Lung microvascular endothelial cell (primary cell): ENCODE measurements around the gene MITF. TPM values are rescaled to one million over a fixed set of nuclear protein-coding genes. Genes with fewer than 3 reads are reported as not detected.
"Not testable (repeated sequence)": the region's sequence is repeated elsewhere in the genome, so short reads cannot be mapped to it uniquely, and the experiment has no call there.

Source experiments
- DNase-seq, 2 donors: peaks; one replicate each; pipeline versions ENCODE4 v3.0.0 to v3.0.0-alpha.2; 2010; ENCODE audit warnings: low read depth in 2 of 2
- total RNA-seq: library from RNA; depleted of rRNA; stranded (reverse); fragments of >200 nt; gene quantifications from 2 replicates; pipeline ENCODE4 v1.2.1, GENCODE V29; 2014

Gene MITF
- total RNA-seq, 1 donor from 2014 or later, result 4.4 TPM

DNA sequence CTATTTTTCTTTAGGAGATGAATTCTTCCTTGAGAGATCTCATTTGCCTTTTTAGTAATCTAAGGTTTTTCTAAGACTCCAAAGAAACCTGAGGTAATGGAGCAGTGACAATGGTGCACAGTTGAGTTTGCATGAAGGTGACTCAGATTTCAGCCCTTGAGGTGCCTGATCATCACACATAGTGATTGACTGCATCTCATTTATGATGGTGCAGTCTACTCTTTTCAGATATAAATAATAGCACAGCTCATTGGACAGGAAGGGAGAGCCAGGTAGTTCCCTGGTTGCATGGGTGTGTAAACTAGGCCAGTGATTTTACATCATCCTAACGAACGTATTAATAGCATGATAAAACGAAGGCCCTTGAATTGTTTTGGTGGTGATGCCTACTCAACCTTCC, 174.2 kb downstream of the MITF start:
- no peak for DNase-seq

DNA sequence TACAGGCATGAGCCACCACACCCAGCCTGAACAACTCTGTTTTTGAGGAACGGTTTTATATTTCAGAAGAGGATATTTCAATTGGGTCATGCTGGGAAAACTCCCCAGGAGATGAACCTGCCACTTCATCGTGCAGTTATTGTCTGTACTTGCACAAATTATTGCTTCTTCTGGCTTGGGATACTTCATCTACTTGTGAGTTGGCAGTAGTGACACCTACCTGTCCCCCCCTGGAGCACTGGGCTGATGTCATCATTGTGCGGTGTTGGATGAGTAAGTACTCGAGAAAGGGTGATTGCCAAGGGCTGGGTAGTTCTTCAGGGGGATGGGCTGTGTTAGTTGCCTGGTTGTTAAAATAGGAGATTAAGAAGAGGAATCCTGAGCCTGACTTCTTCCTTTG, 175.1 kb downstream of the MITF start:
- DNase-seq, result no peak

DNA sequence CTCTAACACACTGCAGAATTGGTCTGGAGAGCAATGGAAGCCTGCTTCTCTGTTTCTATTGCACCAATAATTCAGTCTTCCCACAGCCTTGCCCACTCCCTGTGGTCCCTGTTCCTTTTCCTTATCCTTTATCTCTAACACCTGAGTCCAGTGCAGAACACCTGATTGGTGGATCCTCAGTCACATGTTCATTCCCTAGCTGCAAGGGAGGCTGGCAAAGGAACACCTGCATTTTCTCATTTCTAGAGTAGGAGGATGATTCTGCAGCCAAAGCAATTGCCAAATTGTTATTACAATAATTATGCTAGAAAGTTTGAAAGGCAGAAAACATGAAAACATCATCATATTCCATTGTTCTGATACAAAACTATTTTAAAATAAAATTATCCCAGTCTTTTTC, 176.5 kb downstream of the MITF start:
- DNase-seq, result no peak

DNA sequence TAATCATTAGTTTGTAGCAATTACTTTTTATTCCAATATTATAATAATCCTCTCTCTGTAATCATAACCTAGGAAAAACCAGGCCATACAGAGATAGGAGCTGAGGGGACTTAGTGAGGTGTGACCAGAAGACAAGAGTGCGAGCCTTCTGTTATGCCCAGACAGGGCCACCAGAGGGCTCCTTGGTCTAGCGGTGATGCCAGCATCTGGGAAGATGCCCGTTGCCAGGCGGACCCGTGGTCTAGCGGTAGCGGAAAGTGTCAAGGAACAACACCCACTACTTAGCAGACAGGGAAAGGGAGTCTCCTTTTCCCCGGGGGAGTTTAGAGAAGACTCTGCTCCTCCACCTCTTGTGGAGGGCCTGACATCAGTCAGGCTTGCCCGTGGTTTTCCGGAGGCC, 180.7 kb downstream of the MITF start:
- not testable (repeated sequence) for DNase-seq

DNA sequence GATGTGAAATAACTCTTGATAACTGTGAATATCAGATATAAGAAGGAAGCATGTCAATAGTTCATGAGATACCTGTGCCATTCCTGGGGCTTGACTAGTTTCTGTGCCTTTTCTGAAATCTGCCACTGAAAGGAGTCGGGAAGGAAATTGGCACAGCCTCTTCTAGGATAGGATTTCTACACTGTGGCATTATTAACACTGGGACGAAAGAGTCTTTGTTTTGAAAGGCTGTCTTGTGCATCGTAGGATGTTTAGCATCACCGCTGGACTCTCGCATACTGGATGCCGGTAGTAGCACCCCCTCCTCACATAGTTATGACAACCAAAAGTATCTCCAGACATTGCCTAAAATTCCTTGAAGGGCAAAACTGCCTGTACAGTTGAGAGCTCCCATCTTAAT, 182.4 kb downstream of the MITF start:
- DNase-seq, result no peak

DNA sequence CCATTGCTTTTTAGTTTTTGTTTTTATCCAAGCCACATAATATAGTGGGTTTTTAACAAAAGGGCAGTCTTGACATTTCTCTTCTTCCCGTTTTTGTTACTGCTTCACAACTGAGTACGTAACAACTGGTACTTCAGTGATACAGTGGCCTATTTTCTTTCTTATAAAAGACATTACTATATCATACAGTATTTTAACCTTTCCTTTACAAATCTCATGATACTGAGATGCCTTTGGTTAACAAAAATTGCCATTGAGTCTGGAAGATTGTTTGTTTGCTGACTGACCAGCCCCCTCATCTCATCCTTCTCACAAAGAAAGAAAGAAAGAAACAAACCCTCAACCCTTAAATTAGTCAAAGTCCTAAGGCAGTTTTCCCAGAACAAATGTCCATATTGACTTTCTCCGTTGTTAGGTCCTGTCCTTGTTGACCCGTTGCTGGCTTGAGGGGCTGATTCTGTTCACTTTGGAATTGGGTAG, 183.3 kb downstream of the MITF start:
- no peak for DNase-seq

DNA sequence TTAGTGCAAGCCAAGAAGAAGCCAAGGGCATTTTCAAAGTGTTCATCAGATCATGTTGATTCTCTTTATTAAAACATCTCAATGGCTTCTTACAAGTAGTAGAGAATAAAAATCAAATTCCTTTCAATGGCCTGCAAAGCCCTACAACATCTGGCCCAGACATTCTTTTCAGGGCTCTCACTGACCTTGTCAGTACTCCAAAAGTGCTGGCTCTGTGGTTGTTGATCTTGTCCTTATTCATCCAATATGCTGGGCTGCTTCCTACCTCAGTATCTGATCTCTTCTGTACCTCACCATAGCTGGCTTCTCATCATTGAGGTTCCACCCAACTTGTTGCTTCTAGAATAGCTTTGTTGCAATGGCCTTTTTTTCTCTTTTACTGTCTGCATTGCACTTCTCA, 186.2 kb downstream of the MITF start:
- DNase-seq, result no peak

DNA sequence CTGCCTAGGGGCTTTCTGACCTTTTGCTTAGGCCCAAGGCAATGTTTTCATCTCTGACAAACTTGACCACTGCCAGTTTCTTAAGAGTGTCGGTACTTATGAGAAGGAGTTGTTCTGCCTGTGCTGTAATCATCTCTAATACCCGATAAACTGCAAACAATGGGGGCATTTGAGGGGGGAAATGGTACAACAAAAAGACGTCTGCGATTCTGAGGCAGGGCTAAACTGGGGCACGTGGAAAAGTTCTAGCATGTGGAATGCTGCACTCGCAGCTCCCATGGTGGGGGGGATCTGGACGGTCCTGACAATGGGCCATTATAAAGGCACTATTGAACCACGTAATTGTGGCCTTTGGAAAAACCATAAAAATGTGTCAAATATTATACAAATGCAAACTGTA, 187.1 kb downstream of the MITF start:
- DNase-seq, result no peak

DNA sequence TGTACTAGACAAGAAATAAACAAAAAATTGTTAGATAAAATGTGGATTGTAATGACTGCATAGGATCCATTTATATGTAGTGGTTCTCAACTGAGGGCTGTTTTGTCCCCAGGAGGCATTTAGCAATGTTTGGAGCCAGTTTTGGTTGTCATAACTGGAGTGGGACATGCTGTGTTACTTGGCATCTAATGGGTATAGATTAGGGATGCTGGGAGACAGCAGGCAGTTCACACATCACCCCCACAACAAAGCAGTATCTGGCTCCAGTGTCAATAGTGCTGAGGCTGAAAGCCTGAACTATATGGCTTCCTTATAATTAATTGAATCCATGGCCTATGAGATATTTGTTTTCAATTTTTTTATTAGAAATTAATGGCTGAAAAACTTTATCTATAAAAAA, 188.3 kb downstream of the MITF start:
- no peak for DNase-seq

DNA sequence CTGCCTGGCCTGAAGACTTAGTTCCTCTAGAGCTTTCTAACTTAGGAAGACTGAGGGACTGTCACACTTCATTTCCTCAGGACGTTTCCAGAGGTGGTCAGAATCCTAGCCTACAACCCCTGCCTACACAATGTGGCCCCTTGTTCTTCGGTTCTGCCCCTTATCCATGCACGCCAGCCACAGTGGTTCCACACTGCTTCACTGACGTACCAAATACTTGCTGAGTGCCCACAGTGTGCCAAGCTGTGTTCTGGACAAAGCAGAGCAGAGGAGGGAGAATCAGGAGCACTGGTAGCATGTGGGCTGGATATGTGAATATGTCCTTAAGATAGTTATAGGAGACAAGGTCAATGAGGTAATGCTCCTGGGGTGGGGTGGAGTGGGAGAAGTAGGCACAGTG, 189.8 kb downstream of the MITF start:
- DNase-seq, result no peak

DNA sequence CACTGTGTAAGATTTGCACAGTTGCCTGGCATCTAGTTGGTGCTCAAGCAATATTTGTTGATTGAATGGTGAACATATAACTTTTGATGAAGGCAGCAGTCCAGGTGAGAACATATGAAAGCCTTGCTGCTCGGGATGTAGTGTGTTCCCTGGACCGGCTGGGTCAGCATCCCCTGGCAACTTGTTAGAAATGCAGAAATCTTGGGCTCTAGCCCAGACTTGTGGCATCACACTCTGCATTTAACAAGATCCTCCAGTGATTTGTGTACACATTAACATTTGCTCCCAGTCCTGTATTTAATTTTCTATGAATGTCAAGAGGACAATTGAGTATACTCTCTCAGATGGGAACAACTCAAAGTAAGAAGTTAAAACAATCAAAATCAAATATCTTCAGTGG, 191.3 kb downstream of the MITF start:
- DNase-seq, result no peak

DNA sequence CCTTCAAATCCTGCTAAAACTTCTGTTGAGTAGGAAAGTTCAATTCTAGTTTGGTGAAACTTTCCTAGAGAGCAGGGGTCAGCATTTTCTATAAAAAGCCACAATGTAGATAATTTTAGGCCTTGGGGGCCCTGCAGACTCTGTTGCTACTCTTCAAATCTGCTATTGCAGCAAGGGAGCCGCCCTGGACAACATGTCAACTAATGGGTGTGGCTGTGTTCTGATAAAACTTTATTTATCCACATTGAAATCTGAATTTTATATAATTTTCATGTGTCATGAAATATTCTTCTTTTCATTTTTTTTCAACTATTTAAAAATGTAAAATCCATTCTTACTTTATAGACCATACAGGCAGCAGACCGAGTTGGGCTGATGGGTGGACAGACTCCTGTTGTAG, 192.8 kb downstream of the MITF start:
- no peak for DNase-seq

DNA sequence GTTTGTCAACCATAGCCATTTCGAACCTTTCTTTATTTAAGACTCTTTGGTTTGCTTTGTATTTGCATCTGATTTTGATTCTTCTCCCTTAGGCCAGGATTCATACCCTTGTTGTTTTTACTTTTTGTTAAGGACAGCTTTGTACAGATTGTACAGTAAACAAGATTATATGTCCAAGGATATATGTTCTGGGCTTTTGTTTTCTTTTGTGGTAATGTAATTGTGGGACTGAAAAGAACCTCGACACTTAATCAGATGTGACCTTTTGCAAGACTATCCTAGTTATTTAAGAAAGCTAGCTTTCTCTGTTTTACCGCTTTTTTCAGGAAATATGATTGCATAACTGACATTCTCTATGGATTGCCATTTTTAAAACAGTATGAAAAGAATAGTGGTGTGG, 193.2 kb downstream of the MITF start:
- DNase-seq, result no peak

DNA sequence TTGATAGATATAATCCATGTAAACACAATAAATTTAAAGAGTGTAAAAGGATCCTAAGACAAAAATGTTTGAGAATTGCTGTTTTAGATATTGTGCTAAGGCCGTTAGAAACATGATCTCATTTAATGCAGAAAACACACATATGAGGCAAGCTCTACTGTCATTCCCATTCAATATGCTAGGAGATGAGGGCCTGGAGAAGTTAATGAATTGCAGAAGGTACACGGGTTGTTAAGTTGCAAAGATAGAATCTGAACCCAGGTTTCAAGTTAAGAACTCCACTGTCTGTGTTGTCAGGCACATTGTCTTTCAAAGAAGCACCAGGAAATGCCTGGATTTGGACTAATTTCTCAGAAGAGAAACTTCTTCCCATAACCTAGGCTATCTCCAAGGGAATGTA, 195.1 kb downstream of the MITF start:
- no peak for DNase-seq

DNA sequence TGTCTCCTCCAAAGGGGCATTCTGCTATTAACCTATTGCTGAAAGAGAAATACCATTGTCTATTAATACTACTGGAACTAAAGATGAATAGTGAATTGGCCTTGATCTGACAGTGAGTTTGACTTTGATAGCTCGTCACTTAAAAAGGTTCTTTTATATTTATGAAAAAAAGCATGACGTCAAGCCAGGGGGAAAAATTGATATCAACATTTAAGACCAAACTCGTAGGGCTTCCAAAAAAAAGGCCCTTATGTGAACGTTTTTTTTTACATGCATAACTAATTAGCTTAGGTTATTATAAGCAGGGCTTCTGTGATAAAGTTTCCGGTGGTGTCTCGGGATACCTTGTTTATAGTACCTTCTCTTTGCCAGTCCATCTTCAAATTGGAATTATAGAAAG, 197.0 kb downstream of the MITF start:
- no peak for DNase-seq

DNA sequence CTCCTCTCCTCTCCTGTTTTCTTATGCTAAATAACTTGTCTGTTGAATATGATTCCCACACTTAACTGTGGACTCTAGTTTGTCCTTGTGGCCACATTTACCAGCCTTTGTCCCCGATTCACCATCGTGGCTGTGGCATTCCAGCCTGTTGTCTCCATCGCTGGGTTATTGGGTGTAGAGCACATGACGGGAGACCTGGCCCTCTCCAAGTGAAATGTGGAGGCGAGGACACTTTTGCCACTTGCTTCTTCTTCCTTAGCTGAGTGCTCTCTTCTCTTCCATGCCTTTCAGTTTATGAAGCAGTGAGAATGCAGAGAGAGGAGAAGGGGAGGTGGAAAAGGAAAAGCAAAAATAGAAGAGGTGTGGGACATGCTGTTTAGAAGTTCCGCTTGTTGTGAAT, 198.8 kb downstream of the MITF start:
- DNase-seq, result no peak

DNA sequence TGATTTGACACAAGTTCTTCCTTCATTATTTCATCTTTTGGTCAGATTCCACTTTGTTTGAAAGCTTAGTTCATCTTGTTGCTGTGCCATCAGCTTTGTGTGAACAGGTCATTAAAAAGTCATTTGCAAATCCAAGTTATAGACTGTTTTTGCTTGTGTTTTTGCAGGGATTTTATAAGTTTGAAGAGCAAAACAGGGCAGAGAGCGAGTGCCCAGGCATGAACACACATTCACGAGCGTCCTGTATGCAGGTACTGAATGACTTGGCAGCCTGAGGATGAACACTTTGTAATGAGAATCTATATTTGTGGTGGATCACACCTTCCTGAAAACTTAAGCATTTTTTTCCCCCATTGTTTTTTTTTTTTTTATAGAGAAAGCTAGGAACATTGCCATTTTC, 199.7 kb downstream of the MITF start:
- no peak for DNase-seq

DNA sequence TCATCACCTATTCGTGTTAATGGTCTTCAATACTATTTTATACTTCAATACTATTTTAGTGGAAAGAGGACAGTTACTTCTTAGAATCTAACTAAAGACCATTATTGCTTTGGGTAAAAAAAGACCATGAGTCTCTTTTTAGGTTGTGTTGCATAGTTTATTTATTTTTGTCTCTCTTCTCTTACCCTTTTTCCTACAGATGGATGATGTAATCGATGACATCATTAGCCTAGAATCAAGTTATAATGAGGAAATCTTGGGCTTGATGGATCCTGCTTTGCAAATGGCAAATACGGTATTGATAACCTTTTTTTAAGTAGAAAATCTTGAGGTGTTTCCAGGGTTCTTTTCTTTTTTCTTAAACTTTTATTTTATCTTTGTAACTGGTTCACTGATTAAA, 201.8 kb downstream of the MITF start:
- DNase-seq, result no peak

DNA sequence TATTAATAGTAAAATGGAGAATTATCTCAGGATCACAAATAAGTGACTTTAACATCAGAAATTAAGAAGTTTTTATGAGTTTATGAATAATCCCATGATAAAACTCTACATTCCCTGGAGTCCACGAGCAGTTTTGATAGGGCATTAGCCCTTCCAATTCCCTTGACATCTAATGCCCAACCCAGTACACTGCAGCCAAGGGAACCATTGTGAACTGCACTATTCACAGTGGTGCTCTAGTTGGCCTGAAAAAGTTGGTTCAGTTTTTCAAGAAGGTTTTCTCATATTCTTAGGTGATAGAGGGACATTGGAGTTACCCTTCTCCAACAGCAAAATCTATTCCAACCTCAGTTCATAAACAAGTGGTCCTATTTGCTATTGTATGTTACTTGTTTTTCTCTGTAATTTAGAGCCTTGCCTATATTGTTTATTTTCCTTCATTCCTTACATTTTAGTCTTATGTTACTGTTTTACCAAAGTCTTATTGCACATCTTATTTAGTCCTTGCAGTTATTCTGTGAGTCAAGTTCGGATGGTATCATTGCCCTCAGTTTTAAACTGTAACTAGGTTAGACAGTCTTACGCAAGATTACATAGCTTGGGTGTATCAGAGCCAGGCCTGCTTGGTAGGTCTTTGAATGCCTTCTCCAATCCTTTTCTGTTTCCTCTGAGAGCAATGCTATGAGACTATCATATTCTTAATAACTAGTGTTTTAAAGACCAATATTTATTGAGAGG, 202.3 kb downstream of the MITF start:
- DNase-seq, result no peak

DNA sequence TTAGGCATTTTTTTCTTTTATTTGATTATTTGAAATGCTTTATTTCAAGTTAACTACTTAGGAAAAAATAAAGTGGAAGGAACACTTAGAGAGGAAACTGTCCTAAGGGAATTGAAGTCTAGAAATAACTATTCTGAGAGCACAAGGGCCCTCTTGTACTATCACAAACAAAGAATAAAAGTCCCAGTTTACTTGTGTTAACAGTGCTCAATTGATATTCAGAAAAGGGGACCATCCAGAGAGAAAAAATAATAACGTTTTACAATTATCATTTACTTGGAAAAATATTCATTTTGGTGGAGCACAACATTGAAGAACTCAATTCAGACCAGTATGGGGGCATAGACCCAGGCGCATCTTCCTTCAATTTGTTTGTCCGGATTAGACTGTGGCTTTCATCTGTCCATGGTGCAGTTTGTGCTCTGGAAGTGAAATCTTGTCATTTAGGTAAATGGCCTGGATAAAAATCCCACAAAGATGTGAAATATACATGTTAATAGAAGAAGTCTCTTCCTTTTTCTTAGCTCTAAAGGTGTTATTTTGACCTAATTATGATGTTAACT, 205.7 kb downstream of the MITF start:
- no peak for DNase-seq

DNA sequence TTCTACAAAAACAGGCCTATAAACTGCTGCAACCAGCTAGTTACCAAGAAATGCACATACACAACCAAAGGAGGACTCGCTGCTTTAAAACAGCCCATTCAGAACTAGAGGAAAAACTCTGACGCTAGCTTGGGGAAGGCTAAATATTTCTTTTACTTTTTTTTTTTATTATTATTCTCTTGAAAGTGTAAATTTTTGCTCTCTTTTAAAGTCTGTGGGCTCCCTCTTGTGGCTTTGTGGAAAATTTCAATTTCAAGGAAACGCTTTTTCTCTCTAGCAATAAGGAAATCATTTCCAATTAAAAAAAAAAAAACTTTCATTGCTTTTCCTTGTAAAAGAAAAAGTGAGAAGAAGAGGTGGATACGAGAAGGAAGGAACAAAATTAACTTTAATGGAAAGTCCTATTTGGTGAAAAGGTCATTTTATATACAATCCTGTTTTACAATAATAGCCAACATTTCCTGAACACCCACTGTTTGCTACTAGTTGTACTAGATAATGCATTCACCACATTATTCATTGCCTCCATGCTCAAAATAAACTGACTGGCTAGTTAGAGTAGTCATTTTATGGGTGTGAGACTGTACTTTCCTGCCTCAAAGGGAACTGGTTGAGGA, 209.1 kb downstream of the MITF start:
- DNase-seq, result peak; percentile 45 to 66

DNA sequence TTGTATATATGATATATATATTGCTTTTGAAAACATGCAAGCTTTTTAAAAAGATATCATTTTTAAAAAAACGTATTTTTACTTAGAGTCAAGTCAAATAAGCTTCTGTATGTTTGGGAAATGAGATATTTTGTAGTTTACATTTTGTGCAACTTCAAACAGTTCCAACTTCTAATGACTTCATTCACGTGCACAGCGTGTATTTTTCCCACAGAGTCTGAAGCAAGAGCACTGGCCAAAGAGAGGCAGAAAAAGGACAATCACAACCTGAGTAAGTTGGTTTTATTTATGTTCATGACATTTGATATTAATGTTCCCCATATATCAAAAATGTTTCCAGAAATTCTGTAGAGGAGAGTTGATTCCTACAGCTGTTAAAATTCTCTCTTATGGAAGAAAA, 212.4 kb downstream of the MITF start:
- DNase-seq, result no peak

DNA sequence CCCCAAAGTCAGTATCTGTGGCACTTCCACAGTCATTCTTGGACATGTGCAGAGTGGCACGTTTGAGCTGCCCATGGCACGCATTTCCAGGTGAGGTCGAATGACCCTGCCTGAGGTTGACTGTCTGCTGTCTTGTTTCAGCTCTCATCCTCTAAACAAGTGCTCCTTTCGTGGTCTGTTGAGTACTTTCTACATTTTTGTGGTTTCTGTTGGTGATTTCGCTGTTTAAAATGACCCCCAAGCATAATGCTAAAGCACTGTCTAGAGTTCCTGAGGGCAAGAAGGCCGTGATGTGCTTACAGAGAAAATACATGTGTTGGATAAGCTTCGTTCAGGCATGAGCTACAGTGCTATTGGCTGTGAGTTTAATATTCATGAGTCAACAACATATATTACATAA, 220.3 kb downstream of the MITF start:
- no peak for DNase-seq
